Measurements from ENCODE around the gene SVIP.

SVIP gene

GRCh38 chr11:22787551-22788162, 41.9 kb downstream of the SVIP start:
- DNase-seq: peak; percentile 59

GRCh38 chr11:22787055-22787454, 42.5 kb downstream of the SVIP start:
- no peak for DNase-seq

- DNase-seq: no peak
These were observed 43.1 kb downstream of the SVIP start for GRCh38 chr11:22786475-22786874.

- no peak for DNase-seq
These were observed 44.4 kb downstream of the SVIP start for GRCh38 chr11:22785251-22785650.

- no peak for DNase-seq
These were observed 48.5 kb downstream of the SVIP start for GRCh38 chr11:22780952-22781593.

GRCh38 chr11:22779850-22780249, 49.8 kb downstream of the SVIP start:
- no peak for DNase-seq

- DNase-seq: peak; percentile 38
These were observed 51.0 kb downstream of the SVIP start for GRCh38 chr11:22778642-22779041.

- no peak for DNase-seq
These were observed 54.4 kb downstream of the SVIP start for GRCh38 chr11:22775248-22775647.

GRCh38 chr11:22774716-22775115, 54.9 kb downstream of the SVIP start:
- DNase-seq: no peak

GRCh38 chr11:22769081-22769480, 60.5 kb downstream of the SVIP start:
- DNase-seq: no peak
